Measurements from ENCODE around the gene ARHGAP10. TPM values are rescaled to one million over a fixed set of nuclear protein-coding genes. Genes with fewer than 3 reads are reported as not detected.

ARHGAP10 gene
- polyA plus RNA-seq, 1 experiment = 31.1 TPM

- ChIA-PET CTCF (no interaction called here), POLR2A (no interaction called here)
- H3K4me3 ChIP-seq (ENCODE audit: low read depth, low read length) = no peak overlapping the region
- no peak for DNase-seq (ENCODE audit: low read depth, low spot score)
- H3K27me3 ChIP-seq (ENCODE audit: control insufficient read depth, insufficient read depth, low read length) = no peaks in the 10 kb centered on the region
- no peak for TF ChIP-seq CTCF (IDR thresholded peaks at IDR 0.05; ENCODE audit: low read depth, low read length)
- no peaks in the 10 kb centered on the region for H3K9me3 ChIP-seq (ENCODE audit: control insufficient read depth, insufficient read depth, low read length)
- H3K27ac ChIP-seq (ENCODE audit: low read depth, low read length) = no peak overlapping the region
Observed at GRCh38 chr4:147815741-147816140, 83.9 kb downstream of the ARHGAP10 start.

DNA sequence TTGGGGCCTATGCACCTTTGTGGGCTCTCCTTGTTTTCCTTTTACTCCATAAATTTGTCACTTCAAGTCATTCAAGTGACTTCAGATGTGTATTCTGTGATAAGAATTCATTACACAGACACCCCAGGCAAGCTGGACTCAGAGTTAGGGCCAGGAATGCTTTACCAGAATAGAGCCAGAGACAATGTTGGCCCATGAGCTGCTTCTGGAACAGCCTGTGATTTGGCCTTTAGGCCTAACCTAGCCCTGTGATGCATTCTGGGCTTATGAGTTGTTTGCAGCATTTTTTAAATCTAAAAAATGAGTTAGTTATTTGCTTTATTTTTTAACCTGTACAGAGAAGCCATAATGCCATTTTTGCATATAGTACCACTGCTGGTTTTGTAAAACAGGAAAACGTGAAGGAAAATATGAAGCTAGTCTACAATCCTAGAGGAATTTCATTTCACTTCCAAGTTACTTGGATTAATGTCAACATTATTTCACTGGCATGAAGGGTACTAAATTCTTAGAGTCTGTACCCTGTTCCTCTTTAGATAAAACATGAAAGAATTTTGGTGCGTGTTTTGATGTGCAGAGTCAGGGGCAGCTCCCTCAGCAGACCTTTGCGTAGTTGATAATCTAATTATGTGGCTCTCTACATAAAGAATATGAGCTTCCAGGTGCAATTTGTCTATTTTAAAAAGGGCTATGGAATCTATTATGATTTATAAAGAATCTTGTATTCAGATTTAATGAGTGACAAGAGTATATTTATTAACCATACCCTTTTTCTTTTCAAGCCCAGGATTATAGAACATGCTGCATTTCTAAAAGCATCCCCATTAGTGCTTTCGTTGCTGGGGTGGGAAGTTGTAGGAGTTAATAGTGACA lies 84.7 kb downstream of the ARHGAP10 start:
- H3K27ac ChIP-seq (ENCODE audit: low read depth, low read length) = no peak overlapping the region
- no peaks in the 10 kb centered on the region for H3K27me3 ChIP-seq (ENCODE audit: control insufficient read depth, insufficient read depth, low read length)
- ChIA-PET POLR2A (no interaction called here), CTCF (no interaction called here)
- DNase-seq (ENCODE audit: low read depth, low spot score) = no peak
- H3K4me3 ChIP-seq (ENCODE audit: low read depth, low read length) = no peak overlapping the region
- no peaks in the 10 kb centered on the region for H3K9me3 ChIP-seq (ENCODE audit: control insufficient read depth, insufficient read depth, low read length)
- no peak for TF ChIP-seq CTCF (IDR thresholded peaks at IDR 0.05; ENCODE audit: low read depth, low read length)

DNA sequence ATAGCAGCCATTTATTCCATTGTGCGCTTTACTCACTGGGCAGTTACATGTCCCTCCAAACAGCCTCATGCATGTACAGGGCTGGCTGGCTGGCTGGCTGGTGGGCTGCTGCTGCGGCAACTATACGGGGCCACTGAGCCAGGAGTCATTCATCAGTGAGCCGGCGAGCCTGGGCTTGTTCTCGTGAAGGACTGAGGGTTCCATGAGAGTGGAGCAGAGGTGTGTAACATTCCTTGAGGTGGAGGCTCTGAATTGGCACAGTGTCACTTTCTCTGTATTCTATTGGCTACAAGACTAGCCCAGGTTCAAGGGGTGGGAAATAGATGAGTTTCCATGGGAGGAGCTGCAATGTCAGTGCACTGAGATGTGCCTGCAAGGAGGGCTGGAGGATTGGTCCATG lies 89.1 kb downstream of the ARHGAP10 start:
- DNase-seq (ENCODE audit: low read depth, low spot score) = no peak
- H3K4me3 ChIP-seq (ENCODE audit: low read depth, low read length) = no peak overlapping the region
- ChIA-PET POLR2A (interaction anchor here (1.0 kb wide), 1 partner anchor 88 kb away, joined by 3 read pairs; no protein-coding TSS in a partner anchor), CTCF (interaction anchor here (0.7 to 3.9 kb wide), 2 partner anchors 46 kb away, joined by 4 to 24 read pairs; no protein-coding TSS in a partner anchor)
- no peak for TF ChIP-seq CTCF (IDR thresholded peaks at IDR 0.05; ENCODE audit: low read depth, low read length)
- H3K27me3 ChIP-seq (ENCODE audit: control insufficient read depth, insufficient read depth, low read length) = no peaks in the 10 kb centered on the region
- H3K9me3 ChIP-seq (ENCODE audit: control insufficient read depth, insufficient read depth, low read length) = no peaks in the 10 kb centered on the region
- H3K27ac ChIP-seq (ENCODE audit: low read depth, low read length) = no peak overlapping the region

DNA sequence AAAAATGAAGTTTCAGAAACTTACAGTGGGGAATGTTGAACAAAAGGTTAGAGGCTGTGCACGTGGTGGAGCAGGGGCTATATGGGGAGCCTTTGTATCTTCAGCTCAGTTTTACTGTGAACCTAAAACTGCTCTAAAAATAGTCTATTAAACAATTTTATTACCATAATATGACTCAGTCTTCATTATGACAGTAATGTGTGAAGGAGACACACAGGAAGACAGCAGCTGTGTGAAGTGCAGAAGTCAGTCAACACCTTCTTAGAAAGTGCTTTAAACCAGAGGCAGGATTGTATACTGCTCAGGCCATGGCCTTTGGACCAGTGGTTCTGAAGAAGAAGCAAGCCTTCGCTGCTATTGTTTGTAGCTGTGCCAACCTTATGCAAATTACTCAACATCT lies 89.7 kb downstream of the ARHGAP10 start:
- H3K27ac ChIP-seq (ENCODE audit: low read depth, low read length) = no peak overlapping the region
- no peak for TF ChIP-seq CTCF (IDR thresholded peaks at IDR 0.05; ENCODE audit: low read depth, low read length)
- DNase-seq (ENCODE audit: low read depth, low spot score) = no peak
- H3K4me3 ChIP-seq (ENCODE audit: low read depth, low read length) = no peak overlapping the region
- ChIA-PET POLR2A (interaction anchor here (1.0 kb wide), 1 partner anchor 89 kb away, joined by 3 read pairs; no protein-coding TSS in a partner anchor), CTCF (interaction anchor here (3.9 kb wide), 1 partner anchor 45 kb away, joined by 24 read pairs; no protein-coding TSS in a partner anchor)
- no peaks in the 10 kb centered on the region for H3K9me3 ChIP-seq (ENCODE audit: control insufficient read depth, insufficient read depth, low read length)
- H3K27me3 ChIP-seq (ENCODE audit: control insufficient read depth, insufficient read depth, low read length) = no peaks in the 10 kb centered on the region

DNA sequence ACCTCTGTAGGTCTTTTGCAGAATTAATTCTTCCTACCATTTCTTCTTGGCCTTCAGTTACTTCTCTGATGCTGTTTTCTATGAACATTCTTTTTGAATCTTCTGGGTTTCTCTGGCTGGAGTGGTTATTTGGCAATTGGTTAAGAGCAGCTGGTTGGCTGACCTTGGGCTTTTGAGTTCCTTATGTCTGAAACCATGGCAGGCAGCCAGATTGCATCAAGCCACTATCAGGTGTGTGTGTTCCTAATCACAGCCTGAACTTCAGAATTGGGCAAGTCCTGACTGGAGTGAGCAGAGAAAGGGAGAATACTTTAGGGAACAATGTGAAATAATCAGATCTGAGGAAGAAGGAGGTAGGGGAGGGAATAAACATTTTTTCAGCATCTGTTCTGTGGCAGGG lies 90.2 kb downstream of the ARHGAP10 start:
- ChIA-PET POLR2A (no interaction called here), CTCF (interaction anchor here (3.9 kb wide), 1 partner anchor 45 kb away, joined by 24 read pairs; no protein-coding TSS in a partner anchor)
- Histone ChIP-seq H3K9me3 (ENCODE audit: control insufficient read depth, insufficient read depth, low read length) (no peaks in the 10 kb centered on the region), H3K4me3 (ENCODE audit: low read depth, low read length) (no peak overlapping the region), H3K27me3 (ENCODE audit: control insufficient read depth, insufficient read depth, low read length) (no peaks in the 10 kb centered on the region), H3K27ac (ENCODE audit: low read depth, low read length) (no peak overlapping the region)
- DNase-seq (ENCODE audit: low read depth, low spot score) = no peak
- TF ChIP-seq CTCF (IDR thresholded peaks at IDR 0.05; ENCODE audit: low read depth, low read length) = no peak
